NCI-H82 treated with DMSO at 0.1 percent for 48 hours (cell line): Measurements from ENCODE around the gene GOLGA6L22.
"Not testable (repeated sequence)": the region's sequence is repeated elsewhere in the genome, so short reads cannot be mapped to it uniquely, and the experiment has no call there.

Experiments used
- DNase-seq: peaks from one replicate; lab custom pipeline; 2025; ENCODE audit not compliant: unreplicated experiment; lab: John Stamatoyannopoulos, UW

Gene GOLGA6L22, protein sequence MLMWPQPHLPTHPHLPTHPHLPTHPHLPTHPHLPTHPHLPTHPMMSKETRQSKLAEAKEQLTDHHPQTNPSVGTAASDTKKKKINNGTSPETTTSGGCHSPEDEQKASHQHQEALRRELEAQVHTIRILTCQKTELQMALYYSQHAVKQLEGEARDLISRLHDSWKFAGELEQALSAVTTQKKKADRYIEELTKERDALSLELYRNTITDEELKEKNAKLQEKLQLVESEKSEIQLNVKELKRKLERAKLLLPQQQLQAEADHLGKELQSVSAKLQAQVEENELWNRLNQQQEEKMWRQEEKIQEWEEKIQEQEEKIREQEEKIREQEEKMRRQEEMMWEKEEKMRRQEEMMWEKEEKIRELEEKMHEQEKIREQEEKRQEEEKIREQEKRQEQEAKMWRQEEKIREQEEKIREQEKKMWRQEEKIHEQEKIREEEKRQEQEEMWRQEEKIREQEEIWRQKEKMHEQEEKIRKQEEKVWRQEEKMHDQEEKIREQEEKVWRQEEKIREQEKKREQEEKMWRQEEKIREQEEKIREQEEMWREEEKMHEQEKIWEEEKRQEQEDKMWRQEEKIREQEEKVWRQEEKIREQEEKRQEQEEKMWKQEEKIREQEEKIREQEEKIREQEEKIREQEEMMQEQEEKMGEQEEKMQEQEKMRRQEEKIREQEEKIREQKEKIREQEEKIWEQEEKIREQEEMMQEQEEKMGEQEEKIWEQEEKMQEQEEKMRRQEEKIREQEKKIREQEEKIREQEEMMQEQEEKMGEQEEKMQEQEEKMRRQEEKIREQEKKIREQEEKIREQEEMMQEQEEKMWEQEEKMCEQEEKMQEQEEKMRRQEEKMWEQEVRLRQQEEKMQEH

DNA sequence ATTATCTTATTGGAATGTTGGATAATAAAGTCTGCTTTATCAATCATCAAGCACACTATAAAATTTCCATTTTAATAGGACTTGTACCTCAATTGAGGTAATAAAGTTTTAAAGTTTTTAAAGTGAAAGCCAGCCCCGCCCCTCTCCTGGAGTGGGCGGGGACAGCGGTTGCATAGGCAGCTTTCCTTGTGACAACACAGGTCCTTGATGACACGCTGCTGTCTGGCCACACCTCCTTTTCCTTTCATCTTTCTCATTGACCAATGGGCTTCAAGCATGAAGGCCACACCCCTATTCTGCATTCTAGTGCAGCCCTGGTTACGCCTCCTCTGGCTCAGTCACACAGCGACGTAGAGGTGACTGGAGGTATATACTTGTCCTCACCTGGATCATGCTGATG is at the start of gene GOLGA6L22:
GOLGA6L22 (plus strand) TSS at position 301 of the 400 bp plus-strand sequence; CDS start at position 392, 91 bp downstream.
- not testable (repeated sequence) for DNase-seq

DNA sequence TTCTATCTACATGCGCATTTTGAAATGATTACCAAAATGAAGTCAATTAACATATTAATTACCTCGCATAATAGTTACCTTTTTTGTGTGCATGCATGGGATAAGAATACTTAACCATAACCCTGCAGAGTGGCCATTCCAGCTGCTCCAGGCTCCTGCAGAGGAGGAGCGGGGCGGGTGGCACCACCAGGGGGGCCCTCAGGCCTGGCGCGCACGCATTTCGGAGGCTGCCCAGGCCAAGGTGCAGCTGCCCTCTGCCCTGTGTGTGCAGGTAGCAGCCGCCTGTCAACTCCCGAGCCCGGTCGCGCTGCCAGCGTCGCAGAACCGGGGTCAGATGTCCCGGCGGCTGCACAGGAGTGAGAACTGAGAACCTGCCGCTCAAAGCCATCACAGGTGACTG is 41.4 kb upstream of the GOLGA6L22 start:
- not testable (repeated sequence) for DNase-seq

DNA sequence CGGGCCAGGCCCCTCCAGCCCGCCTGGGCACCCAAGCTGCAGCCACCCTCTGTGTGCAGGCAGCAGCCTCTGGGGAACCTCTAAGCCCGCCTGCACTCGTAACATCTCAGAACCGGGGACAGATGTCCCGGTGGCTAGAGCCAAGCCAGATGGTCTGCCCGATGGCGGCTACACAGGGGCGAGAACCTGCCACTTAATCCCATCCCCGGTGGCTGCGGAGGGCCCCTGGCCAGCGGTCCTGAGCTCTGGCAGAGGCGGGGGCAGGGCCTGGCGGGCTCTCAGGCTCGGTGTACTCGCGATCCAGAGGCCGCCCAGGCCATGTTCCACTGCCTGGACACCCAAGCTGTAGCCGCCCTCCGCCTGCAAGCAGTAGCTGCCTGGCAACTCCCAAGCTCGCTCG is 40.9 kb upstream of the GOLGA6L22 start:
- not testable (repeated sequence) for DNase-seq

DNA sequence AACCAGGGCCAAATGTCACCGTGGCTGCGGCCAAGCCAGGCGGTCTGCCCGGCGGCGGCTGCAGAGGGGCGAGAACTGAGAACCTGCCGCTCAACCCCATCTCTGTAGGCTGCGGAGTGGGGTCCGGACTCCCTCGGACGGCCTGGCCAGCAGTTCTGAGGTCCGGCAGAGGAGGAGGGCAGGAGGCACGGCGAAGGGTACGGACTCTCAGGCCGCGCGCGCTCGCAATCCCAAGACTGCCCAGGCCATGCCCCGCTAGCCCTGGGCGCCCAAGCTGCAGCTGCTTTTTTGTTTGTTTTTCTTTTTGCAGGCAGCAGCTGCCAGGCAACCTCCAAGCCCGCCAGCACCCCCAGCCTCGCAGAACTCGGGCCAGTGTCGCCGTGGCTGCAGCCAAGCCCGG is 40.5 kb upstream of the GOLGA6L22 start:
- DNase-seq = not testable (repeated sequence)

DNA sequence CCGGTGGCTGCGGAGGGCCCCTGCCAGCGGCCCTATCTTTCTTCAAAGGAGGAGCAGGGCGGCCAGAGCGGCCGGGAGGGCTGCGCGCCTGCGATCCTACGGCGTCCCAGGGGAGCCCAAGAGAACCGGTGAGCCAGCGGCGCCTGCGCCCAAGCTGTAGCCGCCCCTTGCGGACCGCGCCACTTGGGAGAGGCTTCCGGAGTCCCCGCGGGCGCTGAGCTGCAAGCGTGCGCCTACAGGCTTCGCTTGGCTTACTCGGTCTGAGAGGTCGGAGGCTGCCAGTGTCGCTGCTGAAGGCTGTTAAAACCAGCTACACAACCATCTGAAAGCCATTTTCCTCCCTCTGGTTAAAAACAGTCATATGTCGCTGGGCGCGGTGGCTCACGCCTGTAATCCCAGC is 40.0 kb upstream of the GOLGA6L22 start:
- not testable (repeated sequence) for DNase-seq

DNA sequence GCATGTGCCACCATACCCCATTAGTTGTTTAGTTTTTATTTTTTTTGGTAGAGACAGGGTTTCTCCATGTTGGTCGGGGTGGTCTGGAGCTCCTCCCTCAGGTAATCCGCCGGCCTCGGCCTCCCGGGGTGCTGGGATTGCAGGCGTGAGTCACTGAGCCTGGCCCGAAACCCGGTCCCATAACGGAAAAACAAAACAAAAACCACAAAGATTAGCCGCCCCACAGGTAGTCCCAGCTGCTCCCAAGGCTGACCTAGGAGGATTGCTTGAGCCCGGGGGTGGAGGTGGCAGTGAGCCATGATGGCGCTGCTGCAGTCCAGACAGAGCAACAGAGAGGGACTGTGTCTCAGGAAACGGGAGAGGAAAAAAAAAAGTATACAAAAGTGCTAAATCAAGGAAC is 38.4 kb upstream of the GOLGA6L22 start:
- DNase-seq = not testable (repeated sequence)

DNA sequence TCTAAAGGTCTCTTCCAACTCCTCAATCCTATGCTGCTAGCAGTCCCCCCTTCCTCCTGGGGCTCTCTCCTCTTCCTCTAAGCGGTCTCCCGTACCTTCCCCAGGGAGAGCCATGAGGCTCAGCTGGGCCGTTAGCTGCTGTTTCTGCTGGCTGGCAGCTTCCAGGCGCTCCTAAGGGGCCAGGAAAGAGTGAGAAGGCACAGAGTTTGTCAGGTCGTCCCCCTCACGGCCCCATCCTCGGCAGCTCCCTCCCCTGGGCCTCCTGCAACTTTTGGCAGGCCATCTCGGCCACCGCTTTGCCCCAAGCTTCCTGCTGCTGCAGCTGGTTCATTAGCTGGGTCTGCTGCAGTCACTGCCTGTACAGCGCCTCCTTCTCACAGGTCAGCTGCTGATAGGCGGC is 29.3 kb upstream of the GOLGA6L22 start:
- DNase-seq = not testable (repeated sequence)

DNA sequence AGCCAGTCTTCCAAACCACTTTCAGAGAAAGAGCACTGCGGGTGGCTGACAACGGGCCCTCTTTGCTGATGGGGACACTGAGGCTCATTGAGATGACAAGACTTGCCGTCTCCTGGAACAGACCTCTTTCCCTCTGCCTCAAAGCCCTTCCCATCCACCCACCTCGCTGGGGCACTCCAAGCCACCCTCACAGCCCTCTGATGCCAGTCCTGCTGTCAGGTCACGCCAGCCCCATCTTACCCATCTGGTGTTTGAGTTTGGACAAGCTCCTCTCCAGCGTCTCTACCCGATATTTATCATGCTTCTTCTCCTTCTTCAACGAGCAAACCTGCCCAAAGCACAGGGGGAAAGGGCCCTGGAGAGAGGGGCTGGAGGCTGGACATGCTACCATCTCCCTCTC is 27.0 kb upstream of the GOLGA6L22 start:
- DNase-seq = not testable (repeated sequence)

DNA sequence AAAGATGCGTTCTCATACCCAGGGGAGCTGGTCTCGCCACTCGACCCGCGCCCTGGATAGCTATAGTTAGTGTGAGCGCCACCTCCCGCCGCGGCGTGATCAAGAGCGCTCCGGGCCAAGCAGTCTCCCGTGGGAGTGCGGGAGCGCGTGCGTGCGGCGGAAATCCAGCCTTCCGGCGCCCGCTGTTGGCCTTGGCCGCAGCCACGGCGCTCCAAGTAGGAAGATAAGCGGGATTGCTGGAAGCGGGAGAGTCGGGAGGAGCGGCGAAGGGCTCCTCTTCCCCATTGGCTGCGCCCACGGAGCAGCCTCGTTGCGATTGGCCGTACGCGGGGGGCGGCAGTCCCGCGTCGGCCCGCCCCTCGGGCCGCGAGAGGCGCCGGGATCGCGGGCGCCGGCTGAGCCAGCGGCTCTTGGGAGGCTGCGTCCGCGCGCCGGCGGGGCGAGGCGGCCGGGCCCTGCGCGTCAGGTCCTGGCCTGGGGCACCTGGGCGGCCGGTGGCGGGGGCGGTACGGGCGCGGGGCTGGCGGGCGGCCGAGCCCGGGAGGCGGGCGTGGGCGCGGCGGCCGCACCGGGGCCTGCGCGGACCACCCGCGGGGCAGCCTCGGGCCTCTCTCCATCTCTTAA is 35.9 kb downstream of the GOLGA6L22 start:
- DNase-seq = not testable (repeated sequence)

DNA sequence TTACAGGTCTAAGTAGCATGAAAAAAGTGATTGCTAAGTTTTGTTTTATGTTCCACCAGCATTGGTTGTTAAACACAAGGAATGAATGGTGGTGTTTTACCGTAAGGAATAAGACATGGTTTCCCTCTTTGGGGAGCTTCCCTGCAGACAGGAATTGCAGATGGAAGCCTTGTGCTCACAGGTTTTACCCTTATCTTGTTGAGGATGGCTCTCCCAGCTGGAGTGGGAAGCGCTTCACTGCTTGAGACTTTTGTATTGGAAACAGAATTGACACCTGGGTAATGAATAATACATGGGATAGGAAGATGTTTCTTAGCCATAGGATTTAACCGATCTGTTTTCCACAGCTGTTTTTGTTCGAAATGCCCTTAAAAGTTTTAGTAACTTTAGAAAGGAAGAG is 38.5 kb downstream of the GOLGA6L22 start:
- DNase-seq = not testable (repeated sequence)

DNA sequence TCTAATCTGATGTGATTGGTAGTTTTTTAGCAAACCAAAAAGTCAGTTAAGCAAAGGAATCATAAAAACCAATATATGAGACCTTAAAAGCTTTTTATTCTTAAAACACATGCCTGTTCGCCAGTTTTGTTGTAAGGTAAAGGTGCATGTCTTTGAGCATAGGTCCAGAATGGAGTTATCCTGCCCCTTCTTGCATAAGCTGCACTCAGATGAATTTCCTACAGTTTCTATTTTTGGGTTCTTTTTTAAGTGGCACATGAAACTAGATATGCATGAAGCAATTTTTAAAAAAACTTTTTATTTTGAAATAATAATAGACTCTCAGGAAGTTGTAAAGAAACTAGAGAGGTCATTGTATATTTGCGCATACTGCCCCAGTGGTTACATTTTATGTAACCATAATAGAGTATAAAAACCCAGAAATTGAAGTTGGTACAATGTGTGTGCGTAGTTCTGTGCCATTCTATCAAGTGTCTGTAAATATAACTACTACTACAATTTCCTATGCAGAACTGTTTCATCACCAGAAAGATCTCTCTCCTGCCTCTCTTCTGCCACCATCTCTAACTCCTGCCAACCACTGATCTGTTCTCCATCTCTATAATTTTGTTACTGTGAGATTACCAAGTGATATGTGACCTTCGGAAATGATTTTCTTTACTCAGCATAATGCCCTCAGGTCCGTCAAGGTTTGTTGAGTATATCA is 39.7 kb downstream of the GOLGA6L22 start:
- not testable (repeated sequence) for DNase-seq

DNA sequence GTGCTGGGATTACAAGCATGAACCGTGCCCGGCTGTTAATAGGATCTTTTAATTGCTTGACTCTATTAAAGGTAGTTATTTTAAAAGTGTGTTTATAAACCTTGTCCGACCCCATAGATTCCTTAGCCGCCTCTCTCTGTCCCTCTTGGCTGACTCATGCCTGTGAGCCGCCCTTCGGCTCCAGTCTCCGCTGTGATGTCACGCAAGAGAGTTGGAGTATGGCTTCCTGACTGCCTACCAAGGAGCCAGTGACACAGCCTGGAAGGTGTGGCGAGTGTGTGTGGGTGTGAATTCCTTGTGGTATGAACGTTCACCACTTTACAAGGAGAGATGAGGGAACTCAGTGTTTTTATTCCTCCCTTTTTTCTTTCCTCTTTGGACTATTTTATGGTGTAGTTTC is 43.6 kb downstream of the GOLGA6L22 start:
- DNase-seq = not testable (repeated sequence)

DNA sequence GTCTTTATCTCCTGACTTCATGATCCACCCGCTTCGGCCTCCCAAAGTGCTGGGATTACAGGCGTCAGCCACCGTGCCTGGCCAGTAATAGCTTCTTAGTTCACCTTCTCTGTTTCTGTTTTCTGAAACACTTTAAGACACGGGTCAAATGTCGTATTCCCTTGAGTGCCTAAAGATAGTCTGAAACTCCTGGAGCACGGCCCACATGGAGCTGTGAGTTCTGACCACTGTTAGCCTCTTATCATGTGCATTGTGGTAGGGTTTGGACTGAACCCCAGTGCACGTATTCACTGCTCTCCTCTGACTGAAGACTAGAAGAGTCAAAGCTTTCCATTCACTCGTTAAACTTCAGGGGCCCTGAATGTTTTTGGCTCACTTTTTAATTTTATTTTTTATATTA is 48.3 kb downstream of the GOLGA6L22 start:
- DNase-seq = not testable (repeated sequence)

DNA sequence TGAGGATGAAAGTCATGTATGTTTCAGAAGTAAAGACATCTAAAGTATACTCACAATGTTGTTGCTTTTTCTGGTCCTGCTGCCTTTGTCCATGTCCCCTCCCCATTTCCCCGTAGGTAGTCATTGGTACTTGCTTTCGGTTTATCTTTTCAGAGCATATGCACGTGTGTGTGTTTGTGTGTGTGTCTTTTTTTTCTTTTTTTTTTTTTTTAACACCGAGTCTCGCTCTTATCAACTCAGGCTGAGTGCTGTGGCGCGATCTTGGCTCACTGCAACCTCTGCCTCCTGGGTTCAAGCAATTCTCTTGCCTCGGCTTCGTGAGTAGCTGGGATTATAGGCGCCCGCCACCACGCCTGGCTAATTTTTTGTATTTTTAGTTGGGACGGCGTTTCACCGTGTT is 57.4 kb downstream of the GOLGA6L22 start:
- not testable (repeated sequence) for DNase-seq
